PC-9 (cell line): ENCODE data around the gene XAF1. TPM values are rescaled to one million over a fixed set of nuclear protein-coding genes. Genes with fewer than 3 reads are reported as not detected.

Experiments used
- BruUV-seq: library from RNA; stranded (reverse); fragments of 400-500 nt; replicated peaks from 2 replicates; lab custom pipeline; 2021; lab: Mats Ljungman, UMichigan
- CTCF ChIA-PET: fragments of 300-600 bp; sonication (Branson Sonifier 250); formaldehyde crosslinking; loops from one replicate; lab custom pipeline; 2022; ENCODE audit warnings: antibody characterized with exemption; lab: Charles Lee
- POLR2A ChIA-PET: fragments of 300-600 bp; sonication (Branson Sonifier 250); formaldehyde crosslinking; loops from one replicate; lab custom pipeline; 2022; ENCODE audit warnings: antibody characterized with exemption; ENCODE audit not compliant: unreplicated experiment; lab: Charles Lee
- DNase-seq, 2 experiments: peaks; one replicate each; pipeline versions ENCODE4 v3.0.0 to v3.0.0-alpha.2; 2015 to 2022; ENCODE audit warnings: mixed read lengths in 1 of 2
- H2AFZ ChIP-seq: fragments of 200-600 bp; sonication (generic); 2 replicates; pipeline ENCODE4 v1.8.1; 2017; ENCODE audit warnings: antibody characterized with exemption
- H3F3A ChIP-seq: fragments of 200-600 bp; sonication (generic); 2 replicates; pipeline ENCODE4 v1.8.1; 2017; ENCODE audit warnings: antibody characterized with exemption, mild to moderate bottlenecking, low read depth; ENCODE audit not compliant: insufficient read depth
- H3K27ac ChIP-seq: fragments of 200-600 bp; sonication (generic); 2 replicates; pipeline ENCODE4 v1.6.1; 2016; ENCODE audit warnings: mixed run types
- H3K27me3 ChIP-seq: fragments of 200-600 bp; sonication (generic); 2 replicates; pipeline ENCODE4 v1.6.1; 2016; ENCODE audit warnings: low read depth, mixed run types; ENCODE audit not compliant: insufficient read depth
- H3K36me3 ChIP-seq: fragments of 200-600 bp; sonication (generic); 2 replicates; pipeline ENCODE4 v1.6.1; 2016; ENCODE audit warnings: low read depth, mixed run types
- H3K4me1 ChIP-seq: fragments of 200-600 bp; sonication (generic); replicated peaks from 2 replicates; pipeline ENCODE4 v1.6.1; 2016; ENCODE audit warnings: mixed run types; ENCODE audit not compliant: insufficient read depth
- H3K4me2 ChIP-seq: fragments of 200-600 bp; sonication (generic); 2 replicates; pipeline ENCODE4 v1.6.1; 2017; ENCODE audit warnings: mixed run types
- H3K4me3 ChIP-seq: fragments of 200-600 bp; sonication (generic); 2 replicates; pipeline ENCODE4 v1.6.1; 2016; ENCODE audit warnings: mixed run types
- H3K79me2 ChIP-seq: fragments of 200-600 bp; sonication (generic); 2 replicates; pipeline ENCODE4 v1.6.1; 2017; ENCODE audit warnings: low read depth, mixed run types
- H3K9me2 ChIP-seq: fragments of 200-600 bp; sonication (generic); 2 replicates; pipeline ENCODE4 v1.8.1; 2017; ENCODE audit warnings: mild to moderate bottlenecking; ENCODE audit not compliant: insufficient read depth
- H3K9me3 ChIP-seq: fragments of 200-600 bp; sonication (generic); 2 replicates; pipeline ENCODE4 v1.8.1; 2016; ENCODE audit warnings: low read depth; ENCODE audit not compliant: insufficient read depth
- H4K20me1 ChIP-seq: fragments of 200-600 bp; sonication (generic); 2 replicates; pipeline ENCODE4 v1.8.1; 2017; ENCODE audit not compliant: insufficient read depth
- EZH2 ChIP-seq: fragments of 200-600 bp; sonication (generic); IDR thresholded peaks from 2 replicates; pipeline ENCODE4 v1.8.0; 2017; ENCODE audit warnings: antibody characterized with exemption, low read depth
- intact Hi-C: fragments of 100-400 bp; cut with micrococcal nuclease; formaldehyde crosslinking; loops from one replicate; pipeline ENCODE4 v1.10.0; 2022; ENCODE audit not compliant: unreplicated experiment
- total RNA-seq: library from RNA; stranded (reverse); gene quantifications from 2 replicates; pipeline ENCODE4 v1.2.3, GENCODE V29; 2021
- TF ChIP-seq, protein P1 (sequence below): fragments of 200-600 bp; sonication (generic); conservative IDR thresholded peaks from 2 replicates; pipeline ENCODE4 v1.6.1; 2017; ENCODE audit warnings: mixed run types, antibody characterized with exemption, mild to moderate bottlenecking, moderate library complexity

Gene XAF1
- total RNA-seq, 1 experiment from 2014 or later: 27.6 TPM

DNA sequence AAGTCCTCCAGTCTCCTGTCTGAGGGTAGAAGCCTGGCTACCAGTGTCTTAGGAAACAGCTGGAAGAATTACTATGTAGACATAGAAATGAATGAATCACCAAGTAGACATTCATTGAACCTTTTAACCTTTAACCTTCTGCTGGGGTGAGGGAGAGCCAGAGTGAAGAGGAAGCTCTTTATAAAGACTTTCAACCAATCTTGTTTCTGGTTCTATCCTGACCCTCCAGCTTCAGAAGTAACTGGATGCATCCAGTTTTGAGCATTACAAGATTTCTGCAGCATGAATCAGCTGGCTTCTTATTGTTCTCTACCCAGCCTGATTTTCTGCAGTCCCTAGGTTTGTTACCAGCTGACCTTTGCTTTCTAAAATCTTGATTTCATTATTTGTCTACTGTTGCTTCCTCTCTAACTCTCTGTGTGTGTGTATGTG lies 67.2 kb downstream of the XAF1 start:
- Histone ChIP-seq H3K9me3 (no peaks in the 10 kb centered on the region), H3K4me3 (no peak overlapping the region; the same call in 1 of the 2 replicates), H3K79me2 (no peaks in the 10 kb centered on the region), H3K4me1 (peaks cover 23% of the 10 kb centered on the region), H3F3A (peaks cover 18% of the 10 kb centered on the region), H3K4me2 (peak overlapping the region; percentile 55), H3K27me3 (no peaks in the 10 kb centered on the region), H4K20me1 (no peaks in the 10 kb centered on the region), H3K9me2 (no peaks in the 10 kb centered on the region), H2AFZ (no peak overlapping the region), H3K27ac (peak overlapping the region; percentile 54), H3K36me3 (no peaks in the 10 kb centered on the region)
- ChIA-PET POLR2A (interaction anchor here (0.6 to 0.8 kb wide), 4 partner anchors 8 to 1013 kb away, joined by 3 to 5 read pairs (median 4); partner anchors contain the start of gene TEKT1), CTCF (no interaction called here)
- TF ChIP-seq, protein P1, sequence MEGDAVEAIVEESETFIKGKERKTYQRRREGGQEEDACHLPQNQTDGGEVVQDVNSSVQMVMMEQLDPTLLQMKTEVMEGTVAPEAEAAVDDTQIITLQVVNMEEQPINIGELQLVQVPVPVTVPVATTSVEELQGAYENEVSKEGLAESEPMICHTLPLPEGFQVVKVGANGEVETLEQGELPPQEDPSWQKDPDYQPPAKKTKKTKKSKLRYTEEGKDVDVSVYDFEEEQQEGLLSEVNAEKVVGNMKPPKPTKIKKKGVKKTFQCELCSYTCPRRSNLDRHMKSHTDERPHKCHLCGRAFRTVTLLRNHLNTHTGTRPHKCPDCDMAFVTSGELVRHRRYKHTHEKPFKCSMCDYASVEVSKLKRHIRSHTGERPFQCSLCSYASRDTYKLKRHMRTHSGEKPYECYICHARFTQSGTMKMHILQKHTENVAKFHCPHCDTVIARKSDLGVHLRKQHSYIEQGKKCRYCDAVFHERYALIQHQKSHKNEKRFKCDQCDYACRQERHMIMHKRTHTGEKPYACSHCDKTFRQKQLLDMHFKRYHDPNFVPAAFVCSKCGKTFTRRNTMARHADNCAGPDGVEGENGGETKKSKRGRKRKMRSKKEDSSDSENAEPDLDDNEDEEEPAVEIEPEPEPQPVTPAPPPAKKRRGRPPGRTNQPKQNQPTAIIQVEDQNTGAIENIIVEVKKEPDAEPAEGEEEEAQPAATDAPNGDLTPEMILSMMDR: no peak
- TF ChIP-seq EZH2: no peak
- intact Hi-C loops: no loop called here
- no TSS peak for BruUV-seq
- DNase-seq: peak; percentile 37 to 87

Other genes starting within 250 kb of the XAF1 start
- gene PITPNM3, start 199.5 kb upstream of the XAF1 start, total RNA-seq: 16.9 and 17.3 TPM in 2 replicates
- gene KIAA0753, start 115.3 kb upstream of the XAF1 start, total RNA-seq: 34.1 and 47.0 TPM in 2 replicates
- 103 and 114 TPM in 2 replicates for gene TXNDC17, start 115.0 kb upstream of the XAF1 start, total RNA-seq
- 19.2 and 41.4 TPM in 2 replicates for gene MED31, start 104.4 kb upstream of the XAF1 start, total RNA-seq
- 2.3 and 4.4 TPM in 2 replicates for gene C17orf100, start 104.3 kb upstream of the XAF1 start, total RNA-seq
- gene SLC13A5, start 42.7 kb upstream of the XAF1 start, total RNA-seq: 0.92 and 2.0 TPM in 2 replicates
- not detected in 2 replicates for gene FBXO39, start 20.2 kb downstream of the XAF1 start, total RNA-seq
- gene TEKT1, start 75.7 kb downstream of the XAF1 start, total RNA-seq: 0.50 and 0.61 TPM in 2 replicates
- gene ALOX12, start 240.0 kb downstream of the XAF1 start, total RNA-seq: not detected in 2 replicates